OCI-LY3 (cell line): Measurements from ENCODE around the gene TMC7.
A peak's percentile ranks its signal among the peaks of the same experiment; 100 is the strongest.
"Not testable (repeated sequence)": the region's sequence is repeated elsewhere in the genome, so short reads cannot be mapped to it uniquely, and the experiment has no call there.

Experiments used
- H2AFZ ChIP-seq: fragments of 200-600, 300-600 bp; shearing (Covaris generic); 2 replicates; pipeline ENCODE4 v1.6.0; 2014; ENCODE audit warnings: antibody characterized with exemption, low read depth, low read length
- H3K27ac ChIP-seq: fragments of 200-600, 300-600 bp; sonication (generic); 2 replicates; pipeline ENCODE4 v1.5.1; 2014; ENCODE audit warnings: mild to moderate bottlenecking, low read length, moderate library complexity, mixed read lengths
- H3K27me3 ChIP-seq: fragments of 200-600, 300-600 bp; sonication (generic); 2 replicates; pipeline ENCODE4 v1.6.1; 2014; ENCODE audit warnings: low read depth, low read length, mixed read lengths
- H3K36me3 ChIP-seq: fragments of 200-600, 300-600 bp; sonication (generic); replicated peaks from 2 replicates; pipeline ENCODE3; 2014; ENCODE audit warnings: low read depth, low read length, mixed read lengths
- H3K4me1 ChIP-seq: fragments of 300-600, 200-600 bp; sonication (generic); 2 replicates; pipeline ENCODE4 v1.6.1; 2014; ENCODE audit warnings: low read length, mixed read lengths
- H3K4me2 ChIP-seq: fragments of 200-600, 300-600 bp; sonication (generic); 2 replicates; pipeline ENCODE4 v1.6.1; 2014; ENCODE audit warnings: low read length, mixed read lengths
- H3K4me3 ChIP-seq: fragments of 300-600, 200-600 bp; sonication (generic); 2 replicates; pipeline ENCODE4 v1.5.1; 2014; ENCODE audit warnings: antibody characterized with exemption, mild to moderate bottlenecking, low read length, moderate library complexity
- H3K79me2 ChIP-seq: fragments of 300-600, 200-600 bp; shearing (Covaris generic); 2 replicates; pipeline ENCODE4 v1.6.1; 2014; ENCODE audit warnings: mild to moderate bottlenecking, low read length, mixed read lengths
- H3K9ac ChIP-seq: fragments of 300-600, 200-600 bp; shearing (Covaris generic); 2 replicates; pipeline ENCODE4 v1.6.0; 2014; ENCODE audit warnings: mild to moderate bottlenecking, low read length, moderate library complexity
- H3K9me3 ChIP-seq: fragments of 200-600, 300-600 bp; shearing (Covaris generic); 2 replicates; pipeline ENCODE4 v1.6.1; 2014; ENCODE audit warnings: low read length, mixed read lengths; ENCODE audit not compliant: insufficient read depth
- H4K20me1 ChIP-seq: fragments of 200-600, 300-600 bp; sonication (generic); 2 replicates; pipeline ENCODE4 v1.6.1; 2016; ENCODE audit warnings: low read length, mixed read lengths; ENCODE audit not compliant: insufficient read depth
- EZH2phosphoT487 ChIP-seq: fragments of 200-600 bp; shearing (Covaris generic); IDR thresholded peaks from 2 replicates; pipeline ENCODE4 v1.6.1; 2018; ENCODE audit warnings: antibody characterized with exemption, mixed run types, low read depth
- TF ChIP-seq, protein P1 (sequence below): fragments of 200-600, 300-600 bp; sonication (generic); IDR thresholded peaks from 2 replicates; pipeline ENCODE4 v1.5.1; 2014; ENCODE audit warnings: antibody characterized with exemption, low read length, low read depth

The TMC7 gene

DNA sequence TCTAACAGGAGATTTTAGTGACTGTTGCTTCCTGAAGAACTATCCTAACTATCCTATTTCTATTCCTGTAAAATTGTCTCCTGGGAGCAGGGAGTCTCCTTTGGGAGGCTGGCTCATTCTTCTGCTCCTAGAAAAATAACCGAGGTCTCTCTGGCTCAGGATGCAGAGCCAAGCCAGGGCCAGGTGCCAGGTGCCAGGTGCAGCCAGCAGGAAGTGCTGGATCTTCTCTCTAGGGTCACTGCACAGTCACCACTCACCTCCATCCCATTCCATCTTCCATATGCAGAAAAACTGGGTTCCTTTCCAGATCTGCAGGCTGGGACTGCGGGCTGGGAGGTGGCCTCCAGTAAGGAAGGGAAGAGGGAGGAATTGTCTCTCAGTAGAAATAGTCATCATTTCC lies 3.8 kb upstream of the TMC7 start:
- Histone ChIP-seq H3K4me3 (no peak overlapping the region), H4K20me1 (no peaks in the 10 kb centered on the region), H3K9me3 (no peaks in the 10 kb centered on the region), H3K4me2 (no peak overlapping the region), H3K79me2 (no peaks in the 10 kb centered on the region), H3K9ac (no peak overlapping the region), H3K4me1 (no peaks in the 10 kb centered on the region), H3K27me3 (peaks cover 12% of the 10 kb centered on the region), H2AFZ (no peak overlapping the region), H3K27ac (no peak overlapping the region), H3K36me3 (no peaks in the 10 kb centered on the region)
- no peak for TF ChIP-seq EZH2phosphoT487
- TF ChIP-seq, protein P1, sequence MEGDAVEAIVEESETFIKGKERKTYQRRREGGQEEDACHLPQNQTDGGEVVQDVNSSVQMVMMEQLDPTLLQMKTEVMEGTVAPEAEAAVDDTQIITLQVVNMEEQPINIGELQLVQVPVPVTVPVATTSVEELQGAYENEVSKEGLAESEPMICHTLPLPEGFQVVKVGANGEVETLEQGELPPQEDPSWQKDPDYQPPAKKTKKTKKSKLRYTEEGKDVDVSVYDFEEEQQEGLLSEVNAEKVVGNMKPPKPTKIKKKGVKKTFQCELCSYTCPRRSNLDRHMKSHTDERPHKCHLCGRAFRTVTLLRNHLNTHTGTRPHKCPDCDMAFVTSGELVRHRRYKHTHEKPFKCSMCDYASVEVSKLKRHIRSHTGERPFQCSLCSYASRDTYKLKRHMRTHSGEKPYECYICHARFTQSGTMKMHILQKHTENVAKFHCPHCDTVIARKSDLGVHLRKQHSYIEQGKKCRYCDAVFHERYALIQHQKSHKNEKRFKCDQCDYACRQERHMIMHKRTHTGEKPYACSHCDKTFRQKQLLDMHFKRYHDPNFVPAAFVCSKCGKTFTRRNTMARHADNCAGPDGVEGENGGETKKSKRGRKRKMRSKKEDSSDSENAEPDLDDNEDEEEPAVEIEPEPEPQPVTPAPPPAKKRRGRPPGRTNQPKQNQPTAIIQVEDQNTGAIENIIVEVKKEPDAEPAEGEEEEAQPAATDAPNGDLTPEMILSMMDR: no peak

GRCh38 chr16:18984435-18985005 lies 786 bp downstream of the TMC7 start:
- Histone ChIP-seq H3K4me3 (peak overlapping the region; percentile 75), H3K4me1 (no peaks in the 10 kb centered on the region), H2AFZ (no peak overlapping the region), H3K9me3 (no peaks in the 10 kb centered on the region), H3K79me2 (no peaks in the 10 kb centered on the region), H3K27ac (no peak overlapping the region), H3K4me2 (peak overlapping the region; percentile 50), H3K27me3 (no peaks in the 10 kb centered on the region), H3K36me3 (no peaks in the 10 kb centered on the region), H3K9ac (no peak overlapping the region), H4K20me1 (no peaks in the 10 kb centered on the region)
- TF ChIP-seq EZH2phosphoT487: no peak
- TF ChIP-seq, protein P1: no peak

GRCh38 chr16:18985256-18985655 lies 1.5 kb downstream of the TMC7 start:
- not testable (repeated sequence) for H4K20me1 ChIP-seq, H3K27me3 ChIP-seq, H3K9me3 ChIP-seq, H3K4me2 ChIP-seq, H3K79me2 ChIP-seq, H3K4me1 ChIP-seq, H2AFZ ChIP-seq, H3K27ac ChIP-seq, H3K9ac ChIP-seq, H3K4me3 ChIP-seq, H3K36me3 ChIP-seq

GRCh38 chr16:18991731-18992130 lies 8.0 kb downstream of the TMC7 start:
- not testable (repeated sequence) for H3K9ac ChIP-seq, H4K20me1 ChIP-seq, H3K4me2 ChIP-seq, H3K9me3 ChIP-seq, H3K27ac ChIP-seq, H2AFZ ChIP-seq, H3K4me1 ChIP-seq, H3K27me3 ChIP-seq, H3K4me3 ChIP-seq, H3K79me2 ChIP-seq, H3K36me3 ChIP-seq

- not testable (repeated sequence) for H3K79me2 ChIP-seq, H3K27me3 ChIP-seq, H3K9ac ChIP-seq, H3K4me2 ChIP-seq, H2AFZ ChIP-seq, H3K4me3 ChIP-seq, H3K4me1 ChIP-seq, H4K20me1 ChIP-seq, H3K36me3 ChIP-seq, H3K9me3 ChIP-seq, H3K27ac ChIP-seq
Observed at GRCh38 chr16:18993531-18993930, 9.8 kb downstream of the TMC7 start.

DNA sequence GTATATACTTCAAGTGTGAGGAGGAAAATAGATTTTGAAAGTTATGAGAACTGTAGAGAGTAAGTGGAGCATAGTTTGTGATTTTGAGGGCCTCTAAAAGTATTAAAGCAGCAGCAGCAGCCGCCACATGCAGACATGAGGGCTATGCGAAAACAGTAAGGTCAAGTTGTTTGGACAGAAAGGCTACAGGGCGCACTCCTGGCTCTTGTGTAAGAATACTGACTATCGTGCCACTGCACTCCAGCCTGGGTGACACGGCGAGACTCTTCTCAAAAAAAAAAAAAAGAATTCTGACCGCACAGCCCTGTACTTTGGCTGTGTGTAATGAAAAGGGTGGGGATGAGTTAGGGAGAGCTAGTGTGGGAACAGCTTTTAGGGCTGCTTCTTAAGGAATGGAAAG lies 10.4 kb downstream of the TMC7 start:
- H3K27me3 ChIP-seq, H3K9me3 ChIP-seq, H3K9ac ChIP-seq, H3K27ac ChIP-seq, H2AFZ ChIP-seq, H3K4me2 ChIP-seq, H3K36me3 ChIP-seq, H3K79me2 ChIP-seq, H3K4me1 ChIP-seq, H3K4me3 ChIP-seq, H4K20me1 ChIP-seq: not testable (repeated sequence)

DNA sequence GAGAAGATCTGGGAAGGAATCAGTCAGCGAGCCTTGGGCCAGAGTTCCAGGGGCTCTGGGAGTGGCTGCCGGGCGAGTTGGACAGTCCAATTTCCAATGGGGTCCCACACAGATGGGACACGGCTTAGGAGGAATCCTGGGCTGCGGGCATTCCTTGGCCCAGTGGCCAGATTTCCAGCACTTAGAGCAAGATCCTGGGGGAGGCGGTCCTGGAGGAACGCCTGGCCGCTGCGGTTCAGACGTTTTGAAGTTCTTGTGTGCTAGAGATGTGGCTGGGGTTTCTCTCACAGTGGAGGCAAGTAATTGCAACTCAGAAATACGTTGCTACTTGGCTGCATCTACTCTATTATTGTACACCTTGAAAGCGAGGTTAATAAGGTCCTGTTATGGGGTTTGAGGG lies 11.7 kb downstream of the TMC7 start:
- not testable (repeated sequence) for H4K20me1 ChIP-seq, H3K27ac ChIP-seq, H3K9ac ChIP-seq, H3K9me3 ChIP-seq, H3K4me3 ChIP-seq, H2AFZ ChIP-seq, H3K4me2 ChIP-seq, H3K36me3 ChIP-seq, H3K79me2 ChIP-seq, H3K4me1 ChIP-seq, H3K27me3 ChIP-seq

DNA sequence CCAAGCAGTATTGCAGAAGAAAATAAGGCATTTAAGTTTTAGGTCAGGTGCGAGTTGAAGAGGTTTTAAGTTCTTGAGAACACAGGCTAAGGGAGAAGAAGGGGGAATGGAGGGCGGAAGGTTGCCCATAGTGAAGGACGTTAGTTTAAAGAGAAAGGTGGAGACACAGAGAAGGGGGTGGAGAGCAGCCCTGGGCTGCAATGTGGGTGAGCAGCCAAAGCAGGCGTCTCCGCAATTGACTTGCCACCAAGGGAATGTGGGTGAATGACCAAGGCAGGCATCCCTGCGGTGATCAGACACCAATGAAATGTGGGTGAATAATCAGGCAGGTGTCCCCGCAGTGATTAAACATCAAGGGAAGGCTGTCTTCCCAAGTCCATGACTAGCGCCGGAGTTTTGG lies 12.8 kb downstream of the TMC7 start:
- not testable (repeated sequence) for H3K9ac ChIP-seq, H3K36me3 ChIP-seq

More for the DNA sequence above, 12.8 kb downstream of the TMC7 start:
- not testable (repeated sequence) for H4K20me1 ChIP-seq, H2AFZ ChIP-seq, H3K9me3 ChIP-seq, H3K4me1 ChIP-seq, H3K27ac ChIP-seq, H3K79me2 ChIP-seq, H3K4me3 ChIP-seq, H3K4me2 ChIP-seq, H3K27me3 ChIP-seq
